GM12878 (cell line): ENCODE results near the gene MSH2. TPM values are rescaled to one million over a fixed set of nuclear protein-coding genes. Genes with fewer than 3 reads are reported as not detected.

Experiments used
- ATAC-seq: fragments of 200-7000 bp; cut with Tn5 transposase; 3 replicates; pipeline ENCODE4 v1.9.1; 2020; ENCODE audit warnings: mild to moderate bottlenecking, moderate library complexity
- BruUV-seq: library from RNA; stranded (reverse); fragments of 400-500 nt; replicated peaks from 2 replicates; lab custom pipeline; 2021; lab: Mats Ljungman, UMichigan
- CTCF ChIA-PET: fragments of 300-600 bp; sonication (Branson Sonifier 250); formaldehyde crosslinking; extraction: SDS; loops from one replicate; lab custom pipeline; 2021; ENCODE audit warnings: inconsistent platforms; lab: Yijun Ruan, JAX
- POLR2A ChIA-PET: fragments of 350-600 bp; formaldehyde crosslinking; extraction: SDS; loops from one replicate; lab custom pipeline; 2021; ENCODE audit warnings: inconsistent platforms; lab: Charles Lee
- RAD21 ChIA-PET: fragments of 300-600 bp; sonication (Branson Sonifier 250); formaldehyde crosslinking; loops from one replicate; lab custom pipeline; 2023; ENCODE audit warnings: antibody characterized with exemption; ENCODE audit not compliant: unreplicated experiment; lab: Charles Lee
- SMC1A ChIA-PET: fragments of 300-600 bp; sonication (Branson Sonifier 250); formaldehyde crosslinking; loops from one replicate; lab custom pipeline; 2023; ENCODE audit not compliant: unreplicated experiment, uncharacterized antibody; lab: Charles Lee
- DNase-seq: peaks from one replicate; pipeline ENCODE4 v3.0.0-alpha.2; 2011; ENCODE audit warnings: low read depth, low spot score
- FAIRE-seq: peaks from 3 replicates; lab custom pipeline; 2011; peaks lifted over from hg19 to GRCh38; lab: Jason Lieb, UNC
- H2AFZ ChIP-seq: 2 replicates; pipeline ENCODE4 v1.6.0; 2011; ENCODE audit warnings: low read depth, low read length, control low read depth; ENCODE audit not compliant: control insufficient read depth
- H3K27ac ChIP-seq: 2 replicates; pipeline ENCODE4 v1.5.1; 2011; ENCODE audit warnings: control low read depth; ENCODE audit not compliant: control insufficient read depth, insufficient read depth
- H3K27me3 ChIP-seq, 2 experiments: replicated peaks in 1 of 2; 2 replicates each; pipeline versions ENCODE4 v1.6.0 to v1.6.1; 2011; ENCODE audit warnings: low read length in 1 of 2; ENCODE audit not compliant: control insufficient read depth in 2 of 2, insufficient read depth in 2 of 2
- H3K36me3 ChIP-seq, 2 experiments: 2 replicates each; pipeline ENCODE4 v1.5.1; 2011; ENCODE audit warnings: low read length in 1 of 2; ENCODE audit not compliant: control insufficient read depth in 2 of 2, insufficient read depth in 2 of 2
- H3K4me1 ChIP-seq: 2 replicates; pipeline ENCODE4 v1.6.1; 2011; ENCODE audit warnings: mild to moderate bottlenecking, low read length, moderate library complexity, mixed read lengths; ENCODE audit not compliant: control insufficient read depth, insufficient read depth
- H3K4me2 ChIP-seq: 2 replicates; pipeline ENCODE4 v1.6.0; 2011; ENCODE audit warnings: control low read depth; ENCODE audit not compliant: control insufficient read depth, insufficient read depth
- H3K4me3 ChIP-seq: fragments of 200-600 bp; sonication (generic); 2 replicates; pipeline ENCODE4 v1.5.1; 2016
- H3K79me2 ChIP-seq: 2 replicates; pipeline ENCODE4 v1.6.0; 2011; ENCODE audit warnings: low read length; ENCODE audit not compliant: control insufficient read depth, insufficient read depth
- H3K9ac ChIP-seq: 2 replicates; pipeline ENCODE4 v1.8.0; 2011; ENCODE audit warnings: low read length, control low read depth, mixed read lengths; ENCODE audit not compliant: control insufficient read depth, insufficient read depth
- H3K9me3 ChIP-seq: replicated peaks from 3 replicates; pipeline ENCODE4 v1.5.1; 2011; ENCODE audit warnings: mild to moderate bottlenecking, low read length; ENCODE audit not compliant: control insufficient read depth, insufficient read depth
- H4K20me1 ChIP-seq: 2 replicates; pipeline ENCODE4 v1.6.0; 2011; ENCODE audit not compliant: control insufficient read depth, insufficient read depth
- BMI1 ChIP-seq: fragments of 450-650 bp; IDR thresholded peaks from 2 replicates; pipeline ENCODE4 v1.6.1; 2016; ENCODE audit warnings: mild to moderate bottlenecking, moderate library complexity, borderline replicate concordance
- MXI1 ChIP-seq: fragments of 150-350 bp; IDR thresholded peaks from 2 replicates; pipeline ENCODE4 v1.6.1; 2011; ENCODE audit warnings: low read depth, mild to moderate bottlenecking, inconsistent platforms, low read length, improper control_type of control experiment
- MYC ChIP-seq: IDR thresholded peaks from 2 replicates; pipeline ENCODE4 v1.6.1; 2011; ENCODE audit warnings: mild to moderate bottlenecking, low read length, moderate library complexity, inconsistent platforms; ENCODE audit not compliant: insufficient read depth, insufficient replicate concordance, insufficient read length, severe bottlenecking
- NBN ChIP-seq: fragments of 450-650 bp; IDR thresholded peaks from 2 replicates; pipeline ENCODE4 v1.6.1; 2016
- NRF1 ChIP-seq: conservative IDR thresholded peaks from 2 replicates; pipeline ENCODE4 v1.6.1; 2011; ENCODE audit warnings: mild to moderate bottlenecking, low read depth, low read length, improper control_type of control experiment
- RBBP5 ChIP-seq: fragments of 200-600 bp; sonication (generic); conservative IDR thresholded peaks from 2 replicates; pipeline ENCODE4 v1.6.1; 2016
- SREBF1 ChIP-seq: IDR thresholded peaks from 2 replicates; pipeline ENCODE4 v1.6.1; 2012; ENCODE audit warnings: mild to moderate bottlenecking, low read length
- SREBF2 ChIP-seq: IDR thresholded peaks from 2 replicates; pipeline ENCODE4 v1.6.1; 2012; ENCODE audit warnings: mild to moderate bottlenecking, low read length
- SRF ChIP-seq, 2 experiments: IDR thresholded peaks; 2 replicates each; pipeline ENCODE4 v1.6.1; 2011; ENCODE audit warnings: low read depth in 2 of 2, low read length in 2 of 2, mild to moderate bottlenecking in 1 of 2, moderate library complexity in 1 of 2
- TCF3 ChIP-seq: IDR thresholded peaks from 2 replicates; pipeline ENCODE4 v1.6.1; 2012; ENCODE audit warnings: low read depth, mild to moderate bottlenecking, low read length, borderline replicate concordance; ENCODE audit not compliant: insufficient read depth
- TCF7 ChIP-seq: IDR thresholded peaks from 2 replicates; pipeline ENCODE4 v1.6.1; 2014; ENCODE audit warnings: antibody characterized with exemption, borderline replicate concordance
- YBX1 ChIP-seq: fragments of 450-650 bp; IDR thresholded peaks from 2 replicates; pipeline ENCODE4 v1.6.1; 2016; ENCODE audit warnings: antibody characterized with exemption
- WGBS: methylation state at CpG from one replicate; pipeline ENCODE4 v1.1.6; 2016; ENCODE audit warnings: low lambda C conversion rate; ENCODE audit not compliant: insufficient replicate concordance, insufficient coverage; ENCODE audit errors: missing lambda C conversion rate; 5-methylcytosine and 5-hydroxymethylcytosine counted together
- in situ Hi-C: fragments of 300-500 bp; cut with MboI; formaldehyde crosslinking; loops from 9 replicates; pipeline ENCODE4 v1.14.3; 2018; ENCODE audit warnings: mixed read lengths
- intact Hi-C: fragments of 100-400 bp; cut with micrococcal nuclease; formaldehyde crosslinking; loops from one replicate; pipeline ENCODE4 v1.14.2; 2022; ENCODE audit not compliant: unreplicated experiment
- polyA plus RNA-seq, 11 experiments: library from polyadenylated mRNA; depleted of rRNA in 4 of 11; unstranded in 6 of 11; stranded (reverse) in 5 of 11; fragments of >200 nt; fragmentation: Nextera tagmentation in 4 of 11; fragmentation: Illumina TruSeq in 1 of 11; extraction: Ambion mirVana in 4 of 11; extraction: Trizol in 1 of 11; gene quantifications; 1 replicate in 1 of 11; 2 replicates in 10 of 11; pipeline versions ENCODE4 v1.2.1 to v1.2.3, GENCODE V29; 2011 to 2016; ENCODE audit warnings: inconsistent platforms in 2 of 11, missing spikeins in 2 of 11, low read depth in 1 of 11
- total RNA-seq, 4 experiments: library from RNA; depleted of rRNA in 3 of 4; stranded (reverse); fragments of >200 nt in 3 of 4; fragmentation: Illumina TruSeq in 1 of 4; extraction: Trizol in 1 of 4; gene quantifications; 2 replicates each; pipeline versions ENCODE4 v1.2.1 to v1.2.3, GENCODE V29; 2013 to 2021
- TF ChIP-seq, protein P1 (sequence below): IDR thresholded peaks from 2 replicates; pipeline ENCODE4 v1.6.1; 2011; ENCODE audit warnings: low read depth, low read length, improper control_type of control experiment, borderline replicate concordance
- TF ChIP-seq, protein P2 (sequence below): IDR thresholded peaks from 2 replicates; pipeline ENCODE4 v1.6.1; 2012; ENCODE audit warnings: low read depth, low read length, improper control_type of control experiment

The MSH2 gene
- total and polyA plus RNA-seq, 10 of the 15 experiments (the other 5 are each of a cell fraction or from before 2014, with no cell fraction given) = 24.3 to 94.4 (median 55.5) TPM

- RAD21 ChIA-PET = interaction anchor here (0.6 kb wide), 1 partner anchor 8 kb away, joined by 3 read pairs; no protein-coding TSS in a partner anchor
- DNase-seq = no peak
- H3K4me2 ChIP-seq = no peak overlapping the region
- no peak for ATAC-seq
- H3K9ac ChIP-seq = no peak overlapping the region
- peaks cover 20% of the 10 kb centered on the region for H3K9me3 ChIP-seq
- no peak overlapping the region for H3K4me3 ChIP-seq
- WGBS = 64% methylated on average over 8 of the region's 8 CpGs
- H3K4me1 ChIP-seq = peaks cover 10% of the 10 kb centered on the region
- H3K27me3 ChIP-seq = no peaks in the 10 kb centered on the region
- no peak overlapping the region for H2AFZ ChIP-seq
- no peaks in the 10 kb centered on the region for H3K79me2 ChIP-seq
- CTCF ChIA-PET = interaction anchor here (0.6 kb wide), 1 partner anchor 25 kb away, joined by 3 read pairs; no protein-coding TSS in a partner anchor
- H4K20me1 ChIP-seq = no peaks in the 10 kb centered on the region
- no peak for FAIRE-seq
- POLR2A ChIA-PET = no interaction called here
- intact Hi-C loops (no loop called here), in situ Hi-C loops (no loop called here)
- BruUV-seq = no TSS peak
- TF ChIP-seq SREBF1 (no peak), NRF1 (no peak), NBN (no peak)
- TF ChIP-seq, protein P1, sequence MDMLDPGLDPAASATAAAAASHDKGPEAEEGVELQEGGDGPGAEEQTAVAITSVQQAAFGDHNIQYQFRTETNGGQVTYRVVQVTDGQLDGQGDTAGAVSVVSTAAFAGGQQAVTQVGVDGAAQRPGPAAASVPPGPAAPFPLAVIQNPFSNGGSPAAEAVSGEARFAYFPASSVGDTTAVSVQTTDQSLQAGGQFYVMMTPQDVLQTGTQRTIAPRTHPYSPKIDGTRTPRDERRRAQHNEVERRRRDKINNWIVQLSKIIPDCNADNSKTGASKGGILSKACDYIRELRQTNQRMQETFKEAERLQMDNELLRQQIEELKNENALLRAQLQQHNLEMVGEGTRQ = no peak
- no peak overlapping the region for H3K27ac ChIP-seq
- SMC1A ChIA-PET = no interaction called here
- no peaks in the 10 kb centered on the region for H3K36me3 ChIP-seq
These were observed 95.0 kb downstream of the MSH2 start for GRCh38 chr2:47497843-47498460.

DNA sequence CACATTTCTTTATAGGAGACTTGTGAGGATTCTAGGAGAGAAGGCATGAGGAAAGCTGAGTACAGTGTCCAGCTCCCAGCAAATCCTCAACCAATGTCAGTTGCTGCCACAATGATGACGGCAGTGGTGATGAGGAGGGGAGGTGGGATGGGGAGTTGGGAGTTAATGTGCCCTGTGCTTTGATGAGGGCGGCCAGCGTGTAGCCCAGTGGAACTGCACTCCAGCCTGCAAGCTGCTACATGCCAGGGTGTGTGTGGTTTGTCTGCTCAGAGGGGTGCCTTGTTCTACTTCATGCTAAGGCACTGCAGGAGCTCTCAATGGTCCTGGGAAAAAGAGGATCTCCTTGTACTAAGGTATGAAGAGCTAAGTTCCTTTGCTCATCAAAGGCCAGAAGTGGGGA lies 96.1 kb downstream of the MSH2 start:
- no peak overlapping the region for H3K9ac ChIP-seq
- no TSS peak for BruUV-seq
- H3K36me3 ChIP-seq = no peaks in the 10 kb centered on the region
- WGBS = 100% methylated on average over 3 of the region's 3 CpGs
- peaks cover 20% of the 10 kb centered on the region for H3K9me3 ChIP-seq
- H4K20me1 ChIP-seq = no peaks in the 10 kb centered on the region
- no peaks in the 10 kb centered on the region for H3K27me3 ChIP-seq
- ATAC-seq (no peak), FAIRE-seq (no peak), DNase-seq (no peak)
- no peak overlapping the region for H2AFZ ChIP-seq
- H3K27ac ChIP-seq = no peak overlapping the region
- CTCF ChIA-PET = no interaction called here
- RAD21 ChIA-PET = no interaction called here
- H3K4me3 ChIP-seq = no peak overlapping the region
- SMC1A ChIA-PET = interaction anchor here (1.0 kb wide), 1 partner anchor 268 kb away, joined by 3 read pairs; no protein-coding TSS in a partner anchor
- intact Hi-C loops = no loop called here
- H3K79me2 ChIP-seq = no peaks in the 10 kb centered on the region
- POLR2A ChIA-PET = no interaction called here
- in situ Hi-C loops = no loop called here
- H3K4me1 ChIP-seq = peaks cover 21% of the 10 kb centered on the region
- H3K4me2 ChIP-seq = no peak overlapping the region
- TF ChIP-seq, protein P2, sequence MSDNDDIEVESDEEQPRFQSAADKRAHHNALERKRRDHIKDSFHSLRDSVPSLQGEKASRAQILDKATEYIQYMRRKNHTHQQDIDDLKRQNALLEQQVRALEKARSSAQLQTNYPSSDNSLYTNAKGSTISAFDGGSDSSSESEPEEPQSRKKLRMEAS = no peak
- TF ChIP-seq RBBP5 (no peak), SRF (IDR thresholded peaks at IDR 0.05; ENCODE audit: low read depth in 2 of 2, low read length in 2 of 2) (no peak), TCF7 (no peak), SREBF2 (no peak), MXI1 (no peak), MYC (no peak), BMI1 (no peak), TCF3 (no peak), YBX1 (no peak)
